GM15510 (cell line): ENCODE data around the gene GPR153.

ENCODE experiments used
- POLR2A ChIP-seq: IDR thresholded peaks from 3 replicates; pipeline ENCODE4 v1.6.1; 2011; ENCODE audit warnings: borderline replicate concordance; ENCODE audit not compliant: insufficient read length; ENCODE audit errors: extremely low read depth

The GPR153 gene

DNA sequence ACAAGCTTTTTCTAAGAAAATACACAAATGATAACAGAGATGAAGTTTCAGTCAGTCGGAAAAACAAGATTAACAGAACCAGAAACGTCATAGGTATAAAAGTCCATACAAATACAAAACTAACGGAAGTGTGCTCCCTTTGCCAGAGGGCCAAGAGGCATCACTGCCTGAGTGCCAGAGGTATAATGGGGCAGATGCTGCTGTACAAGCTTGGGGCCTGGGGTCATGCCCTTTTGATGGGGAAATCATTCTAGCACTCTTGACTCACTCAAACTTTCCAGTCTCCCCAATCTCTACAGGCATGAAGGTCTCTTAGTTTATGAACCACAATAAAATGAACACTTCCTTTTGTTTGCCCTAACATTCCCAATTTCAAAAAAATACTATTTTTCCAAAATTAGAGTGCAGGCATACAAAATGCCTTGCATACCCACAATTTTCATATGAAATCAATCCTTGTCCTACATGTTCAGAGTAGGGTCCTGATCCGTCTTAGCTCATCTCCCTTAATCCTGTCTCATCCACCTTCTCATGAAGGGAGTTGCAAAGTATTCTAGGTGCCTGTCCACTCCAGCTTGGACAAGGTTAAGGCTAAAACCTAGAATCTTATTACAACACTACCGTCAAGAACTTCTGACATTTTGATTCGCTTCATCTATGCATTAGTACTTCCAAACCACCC, 63.0 kb downstream of the GPR153 start:
- no peak for TF ChIP-seq POLR2A
